Neutrophil (primary cell): ENCODE data around the gene ZNF19.

Experiments
- H3K27ac ChIP-seq: fragments of 200-600 bp; sonication (generic); 2 replicates; pipeline ENCODE4 v1.5.1; 2016; ENCODE audit warnings: mild to moderate bottlenecking, moderate library complexity
- H3K27me3 ChIP-seq: fragments of 200-600 bp; sonication (generic); 2 replicates; pipeline ENCODE4 v1.6.0; 2016; ENCODE audit warnings: mild to moderate bottlenecking
- H3K36me3 ChIP-seq: fragments of 200-600 bp; sonication (generic); 2 replicates; pipeline ENCODE4 v1.5.1; 2017
- H3K4me1 ChIP-seq, 2 experiments: fragments of 200-600 bp in 1 of 2; sonication (generic) in 1 of 2; 1 replicate in 1 of 2; 2 replicates in 1 of 2; pipeline versions ENCODE4 v1.5.1 to v1.6.1; 2013 to 2016; ENCODE audit warnings: low read depth in 1 of 2, low read length in 1 of 2, mild to moderate bottlenecking in 1 of 2, moderate library complexity in 1 of 2; ENCODE audit not compliant: control insufficient read depth in 1 of 2, insufficient read depth in 1 of 2
- H3K4me3 ChIP-seq, 2 experiments: fragments of 200-600 bp in 1 of 2; sonication (generic) in 1 of 2; 1 replicate in 1 of 2; 2 replicates in 1 of 2; pipeline ENCODE4 v1.5.1; 2013 to 2016; ENCODE audit warnings: low read depth in 1 of 2, low read length in 1 of 2, mild to moderate bottlenecking in 1 of 2, moderate library complexity in 1 of 2
- H3K9me3 ChIP-seq: fragments of 200-600 bp; sonication (generic); 2 replicates; pipeline ENCODE4 v1.5.1; 2016
- TF ChIP-seq, protein P1 (sequence below): fragments of 200-600 bp; sonication (generic); IDR thresholded peaks from 2 replicates; pipeline ENCODE4 v1.5.1; 2016; ENCODE audit warnings: antibody characterized with exemption

The ZNF19 gene

DNA sequence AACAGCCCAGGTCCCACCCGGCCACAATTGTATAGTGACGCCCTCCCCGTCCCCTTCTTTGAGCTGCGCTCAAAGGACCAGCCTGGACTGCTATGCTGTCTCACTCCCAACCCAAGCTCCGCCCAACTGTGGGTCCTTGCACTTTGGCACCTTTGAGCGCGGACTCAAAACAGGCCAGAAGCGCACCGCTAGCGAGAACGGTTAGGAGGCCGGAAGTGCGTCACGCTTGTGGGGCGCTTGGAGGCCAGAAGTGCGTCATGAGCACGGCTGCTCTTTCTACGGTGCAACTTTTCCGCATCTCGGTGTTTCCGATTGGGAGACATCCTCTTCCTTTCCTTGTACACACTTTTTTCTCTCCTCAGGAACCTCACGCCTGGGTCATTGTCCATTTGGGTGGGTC is at the start of gene ZNF19:
Gene ZNF19, minus strand, starts transcription at position 203 of the 400 bp plus-strand sequence. CDS start 7,210 bp downstream, outside the sequence.
- H3K27ac ChIP-seq: no peak within 1 kb of the TSS
- TF ChIP-seq, protein P1, sequence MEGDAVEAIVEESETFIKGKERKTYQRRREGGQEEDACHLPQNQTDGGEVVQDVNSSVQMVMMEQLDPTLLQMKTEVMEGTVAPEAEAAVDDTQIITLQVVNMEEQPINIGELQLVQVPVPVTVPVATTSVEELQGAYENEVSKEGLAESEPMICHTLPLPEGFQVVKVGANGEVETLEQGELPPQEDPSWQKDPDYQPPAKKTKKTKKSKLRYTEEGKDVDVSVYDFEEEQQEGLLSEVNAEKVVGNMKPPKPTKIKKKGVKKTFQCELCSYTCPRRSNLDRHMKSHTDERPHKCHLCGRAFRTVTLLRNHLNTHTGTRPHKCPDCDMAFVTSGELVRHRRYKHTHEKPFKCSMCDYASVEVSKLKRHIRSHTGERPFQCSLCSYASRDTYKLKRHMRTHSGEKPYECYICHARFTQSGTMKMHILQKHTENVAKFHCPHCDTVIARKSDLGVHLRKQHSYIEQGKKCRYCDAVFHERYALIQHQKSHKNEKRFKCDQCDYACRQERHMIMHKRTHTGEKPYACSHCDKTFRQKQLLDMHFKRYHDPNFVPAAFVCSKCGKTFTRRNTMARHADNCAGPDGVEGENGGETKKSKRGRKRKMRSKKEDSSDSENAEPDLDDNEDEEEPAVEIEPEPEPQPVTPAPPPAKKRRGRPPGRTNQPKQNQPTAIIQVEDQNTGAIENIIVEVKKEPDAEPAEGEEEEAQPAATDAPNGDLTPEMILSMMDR: no peak

DNA sequence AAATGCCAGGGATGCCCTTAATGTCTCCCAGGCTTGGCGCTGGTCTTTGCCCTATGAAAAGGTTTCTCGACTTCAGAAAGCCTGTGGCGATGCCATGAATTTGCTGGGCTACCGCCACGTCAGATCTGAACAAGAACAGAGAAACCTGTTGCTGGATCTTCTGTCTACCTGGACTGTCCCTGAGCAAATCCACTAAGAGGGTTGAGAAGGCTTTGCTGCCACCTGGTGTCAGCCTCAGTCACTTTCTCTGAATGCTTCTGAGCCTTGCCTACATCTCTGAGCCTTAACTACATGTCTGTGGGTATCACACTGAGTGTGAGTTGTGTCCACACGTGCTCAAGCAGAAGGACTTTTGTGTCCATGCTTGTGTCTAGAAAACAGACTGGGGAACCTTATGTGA is 48.5 kb upstream of the ZNF19 start:
- Histone ChIP-seq H3K4me1 (no peaks in the 10 kb centered on the region), H3K4me3 (no peak overlapping the region), H3K36me3 (no peaks in the 10 kb centered on the region), H3K27ac (no peak overlapping the region), H3K27me3 (peaks cover 6% of the 10 kb centered on the region), H3K9me3 (no peaks in the 10 kb centered on the region)
- TF ChIP-seq, protein P1: no peak

More for the DNA sequence above, at the start of gene ZNF19:
- H3K9me3 ChIP-seq: no peaks in the 10 kb centered on the region
- no peaks in the 10 kb centered on the region for H3K4me1 ChIP-seq
- H3K27me3 ChIP-seq: peaks cover 23% of the 10 kb centered on the region
- no peak within 1 kb of the TSS for H3K4me3 ChIP-seq
- H3K36me3 ChIP-seq: no peaks in the 10 kb centered on the region

DNA sequence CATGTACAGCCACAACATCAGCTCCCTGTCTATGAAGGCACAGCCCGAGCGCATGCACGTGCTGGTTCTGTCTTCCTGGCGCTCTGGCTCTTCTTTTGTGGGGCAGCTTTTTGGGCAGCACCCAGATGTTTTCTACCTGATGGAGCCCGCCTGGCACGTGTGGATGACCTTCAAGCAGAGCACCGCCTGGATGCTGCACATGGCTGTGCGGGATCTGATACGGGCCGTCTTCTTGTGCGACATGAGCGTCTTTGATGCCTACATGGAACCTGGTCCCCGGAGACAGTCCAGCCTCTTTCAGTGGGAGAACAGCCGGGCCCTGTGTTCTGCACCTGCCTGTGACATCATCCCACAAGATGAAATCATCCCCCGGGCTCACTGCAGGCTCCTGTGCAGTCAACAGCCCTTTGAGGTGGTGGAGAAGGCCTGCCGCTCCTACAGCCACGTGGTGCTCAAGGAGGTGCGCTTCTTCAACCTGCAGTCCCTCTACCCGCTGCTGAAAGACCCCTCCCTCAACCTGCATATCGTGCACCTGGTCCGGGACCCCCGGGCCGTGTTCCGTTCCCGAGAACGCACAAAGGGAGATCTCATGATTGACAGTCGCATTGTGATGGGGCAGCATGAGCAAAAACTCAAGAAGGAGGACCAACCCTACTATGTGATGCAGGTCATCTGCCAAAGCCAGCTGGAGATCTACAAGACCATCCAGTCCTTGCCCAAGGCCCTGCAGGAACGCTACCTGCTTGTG is 47.8 kb upstream of the ZNF19 start:
- TF ChIP-seq, protein P1: no peak
- no peaks in the 10 kb centered on the region for H3K4me1 ChIP-seq

DNA sequence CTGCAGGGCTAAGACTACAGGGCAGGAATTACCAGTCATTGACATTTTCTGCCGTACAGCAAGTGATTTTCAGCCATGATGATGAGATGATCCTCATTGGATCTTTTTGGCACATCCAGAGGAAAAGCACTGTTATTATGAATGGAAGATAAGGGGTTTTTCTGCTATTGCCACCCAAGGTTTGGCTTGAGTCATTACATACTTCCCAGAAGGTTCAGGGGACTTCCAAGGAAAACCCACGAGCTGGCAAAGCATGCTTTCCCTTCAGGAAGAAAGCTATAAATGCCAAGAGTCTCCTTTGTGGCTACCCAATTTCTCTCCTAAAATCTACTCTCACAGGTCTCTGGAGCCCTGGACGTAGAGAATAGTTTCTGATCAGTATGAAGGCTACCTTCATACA is 43.2 kb upstream of the ZNF19 start:
- no peak overlapping the region for H3K27ac ChIP-seq
- peaks cover 5% of the 10 kb centered on the region for H3K27me3 ChIP-seq
- no peaks in the 10 kb centered on the region for H3K4me1 ChIP-seq
- no peak overlapping the region for H3K4me3 ChIP-seq
- H3K9me3 ChIP-seq: no peaks in the 10 kb centered on the region
- H3K36me3 ChIP-seq: no peaks in the 10 kb centered on the region
- TF ChIP-seq, protein P1: no peak

More for the DNA sequence above, 47.8 kb upstream of the ZNF19 start:
- peaks cover 6% of the 10 kb centered on the region for H3K27me3 ChIP-seq
- no peaks in the 10 kb centered on the region for H3K9me3 ChIP-seq
- H3K27ac ChIP-seq: no peak overlapping the region
- no peak overlapping the region for H3K4me3 ChIP-seq
- no peaks in the 10 kb centered on the region for H3K36me3 ChIP-seq

DNA sequence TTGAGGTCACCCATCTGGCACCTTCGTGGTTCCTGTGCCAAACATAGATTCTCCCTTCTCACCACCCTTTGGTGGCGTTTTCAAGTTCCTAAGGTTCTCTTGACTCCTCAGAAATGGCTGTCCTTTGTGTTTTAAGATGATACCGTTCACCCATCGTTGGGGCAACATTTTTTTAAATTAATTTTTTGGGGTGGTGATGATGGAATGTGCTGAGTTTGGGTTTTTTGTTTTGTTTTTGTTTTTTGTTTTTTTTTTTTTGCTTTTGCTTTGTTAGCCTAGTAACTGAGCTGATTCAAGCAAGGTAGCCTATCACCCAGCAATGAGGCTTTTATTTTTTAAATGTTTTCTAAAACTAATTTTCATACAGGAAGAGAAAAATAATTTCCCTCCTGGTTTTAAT is 39.7 kb upstream of the ZNF19 start:
- Histone ChIP-seq H3K27me3 (peaks cover 30% of the 10 kb centered on the region), H3K36me3 (no peaks in the 10 kb centered on the region), H3K9me3 (no peaks in the 10 kb centered on the region), H3K4me3 (no peak overlapping the region), H3K27ac (no peak overlapping the region), H3K4me1 (no peaks in the 10 kb centered on the region)
- TF ChIP-seq, protein P1: no peak
